Lower lobe of right lung (tissue), 2 donors: ENCODE measurements around the gene C9orf72. TPM values are rescaled to one million over a fixed set of nuclear protein-coding genes. Genes with fewer than 3 reads are reported as not detected.
A peak's percentile ranks its signal among the peaks of the same experiment; 100 is the strongest.

Experiments
- ATAC-seq, 2 donors: fragments of 200-7000 bp; cut with Tn5 transposase; one replicate each; pipeline ENCODE4 v1.9.1; 2020 to 2022; ENCODE audit warnings: mild to moderate bottlenecking in 2 of 2, moderate library complexity in 2 of 2
- DNase-seq: peaks from one replicate; pipeline ENCODE4 v3.0.0-alpha.2; 2020
- H3K27ac ChIP-seq: fragments of 200-600 bp; one replicate; pipeline ENCODE4 v1.8.0; 2022
- H3K27me3 ChIP-seq: fragments of 200-600 bp; one replicate; pipeline ENCODE4 v1.8.0; 2022; ENCODE audit warnings: low read depth
- H3K36me3 ChIP-seq: fragments of 200-600 bp; one replicate; pipeline ENCODE4 v1.8.0; 2022; ENCODE audit warnings: mild to moderate bottlenecking
- H3K4me1 ChIP-seq: fragments of 200-600 bp; one replicate; pipeline ENCODE4 v1.8.0; 2022
- H3K4me3 ChIP-seq: fragments of 200-600 bp; one replicate; pipeline ENCODE4 v1.8.0; 2022; ENCODE audit warnings: mild to moderate bottlenecking
- H3K9me3 ChIP-seq: fragments of 200-600 bp; one replicate; pipeline ENCODE4 v1.8.0; 2022
- CTCF ChIP-seq: fragments of 200-600 bp; IDR thresholded peaks from one replicate; pipeline ENCODE4 v1.8.0; 2022; ENCODE audit warnings: antibody characterized with exemption, mild to moderate bottlenecking
- intact Hi-C: fragments of 100-400 bp; cut with DNase I; formaldehyde crosslinking; loops from one replicate; pipeline ENCODE4 v1.11.0; 2022
- total RNA-seq: library from RNA; stranded (reverse); fragmentation: NEBNext Ultra II Directional; extraction: Animal tissue kit (Norgen Biotek cat#: 25700); gene quantifications from one replicate; pipeline ENCODE4 v1.2.1, GENCODE V29; 2021
- donor health status: DM: no; HTN: yes; CAD: no; lungs with severe emphysema.

C9orf72 gene
- total RNA-seq, 1 donor from 2014 or later, result 28.9 TPM

DNA sequence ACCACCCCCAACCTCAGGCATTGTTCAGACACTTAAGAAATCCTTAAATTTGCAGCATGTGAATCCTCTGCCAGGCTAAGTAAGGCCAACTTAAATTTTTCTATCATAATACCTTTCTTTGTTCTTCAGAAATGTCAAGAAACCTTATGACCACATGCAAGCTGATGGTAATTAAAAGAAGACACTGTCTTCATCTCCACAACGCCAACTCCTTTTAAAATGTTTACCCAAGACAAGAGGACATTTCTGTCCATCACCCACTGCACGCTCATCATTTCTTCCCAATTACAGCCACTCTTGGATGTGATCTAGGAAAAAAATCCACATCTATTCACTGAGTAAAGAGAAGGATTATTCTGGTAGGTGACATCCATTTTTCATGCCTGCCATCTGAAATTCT, 55.3 kb downstream of the C9orf72 start:
- no peak for TF ChIP-seq CTCF
- no peaks in the 10 kb centered on the region for H3K27me3 ChIP-seq

DNA sequence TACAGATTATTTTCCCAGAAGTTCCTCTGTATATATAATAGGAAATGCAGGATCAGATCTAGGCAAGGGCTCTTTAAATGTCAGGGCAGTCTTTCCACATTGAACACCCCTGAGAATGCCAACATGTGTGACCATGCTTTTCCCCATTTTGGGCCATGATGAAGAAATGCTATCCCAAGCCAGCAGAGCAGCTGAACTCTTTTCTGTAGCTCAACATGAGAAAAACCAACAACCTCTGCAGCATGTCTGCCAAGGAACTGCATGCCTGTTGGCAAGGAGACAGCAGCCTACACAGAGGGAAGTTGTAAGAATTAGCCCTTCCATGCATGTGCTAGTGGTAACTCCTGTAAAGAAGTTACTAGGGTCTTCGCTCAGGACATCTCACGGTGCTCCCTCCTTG, 58.7 kb downstream of the C9orf72 start:
- ATAC-seq (no peak), DNase-seq (no peak)
- intact Hi-C loops, result no loop called here
- Histone ChIP-seq H3K4me1 (peaks cover 8% of the 10 kb centered on the region), H3K27ac (no peak overlapping the region), H3K4me3 (no peak overlapping the region), H3K36me3 (no peaks in the 10 kb centered on the region), H3K9me3 (no peaks in the 10 kb centered on the region), H3K27me3 (no peaks in the 10 kb centered on the region)
- no peak for TF ChIP-seq CTCF

More for the DNA sequence above, 55.3 kb downstream of the C9orf72 start:
- no peaks in the 10 kb centered on the region for H3K36me3 ChIP-seq
- no peak overlapping the region for H3K27ac ChIP-seq
- H3K4me1 ChIP-seq, result peaks cover 8% of the 10 kb centered on the region
- no peak overlapping the region for H3K4me3 ChIP-seq
- no peaks in the 10 kb centered on the region for H3K9me3 ChIP-seq
- no peak for ATAC-seq
- intact Hi-C loops, result no loop called here
- DNase-seq, result no peak

DNA sequence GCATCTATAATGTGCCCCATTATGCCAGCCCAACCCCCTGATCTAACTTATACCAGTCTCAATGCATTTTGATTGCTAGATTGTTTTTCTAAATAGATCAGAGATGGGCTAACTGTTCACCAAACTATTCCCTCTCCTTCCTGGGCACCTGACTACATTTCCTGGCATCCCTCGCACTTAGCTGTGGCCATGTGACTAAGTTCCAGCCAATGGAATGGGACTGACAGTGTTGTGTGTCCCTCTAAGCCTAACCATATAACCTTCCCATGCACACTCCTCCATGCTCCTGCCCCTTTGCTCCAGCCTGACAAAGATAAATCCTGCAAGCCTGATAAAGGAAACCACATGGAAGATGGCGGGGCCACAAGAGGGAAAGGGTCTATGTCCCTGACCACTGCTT, 61.5 kb downstream of the C9orf72 start:
- no peak overlapping the region for H3K4me3 ChIP-seq
- H3K27me3 ChIP-seq, result no peaks in the 10 kb centered on the region
- intact Hi-C loops, result no loop called here
- no peak overlapping the region for H3K27ac ChIP-seq
- H3K9me3 ChIP-seq, result no peaks in the 10 kb centered on the region
- no peak for ATAC-seq
- TF ChIP-seq CTCF, result no peak
- DNase-seq, result no peak
- peaks cover 8% of the 10 kb centered on the region for H3K4me1 ChIP-seq
- no peaks in the 10 kb centered on the region for H3K36me3 ChIP-seq

- H3K4me3 ChIP-seq, result no peak overlapping the region
- no peak for ATAC-seq
Measured at GRCh38 chr9:27510780-27511179, 62.5 kb downstream of the C9orf72 start.

GRCh38 chr9:27506981-27507380, 66.3 kb downstream of the C9orf72 start:
- no peaks in the 10 kb centered on the region for H3K9me3 ChIP-seq
- H3K36me3 ChIP-seq, result no peaks in the 10 kb centered on the region
- intact Hi-C loops, result no loop called here
- H3K27me3 ChIP-seq, result no peaks in the 10 kb centered on the region
- H3K4me1 ChIP-seq, result no peaks in the 10 kb centered on the region
- no peak for DNase-seq
- TF ChIP-seq CTCF, result no peak
- no peak for ATAC-seq
- H3K27ac ChIP-seq, result no peak overlapping the region
- no peak overlapping the region for H3K4me3 ChIP-seq

More at GRCh38 chr9:27510780-27511179, 62.5 kb downstream of the C9orf72 start:
- Histone ChIP-seq H3K27me3 (no peaks in the 10 kb centered on the region), H3K9me3 (no peaks in the 10 kb centered on the region), H3K4me1 (peaks cover 8% of the 10 kb centered on the region), H3K36me3 (no peaks in the 10 kb centered on the region), H3K27ac (no peak overlapping the region)
- no peak for DNase-seq
- intact Hi-C loops, result no loop called here
- TF ChIP-seq CTCF, result no peak

- Histone ChIP-seq H3K4me1 (no peaks in the 10 kb centered on the region), H3K27me3 (no peaks in the 10 kb centered on the region), H3K4me3 (no peak overlapping the region), H3K36me3 (no peaks in the 10 kb centered on the region), H3K9me3 (no peaks in the 10 kb centered on the region), H3K27ac (no peak overlapping the region)
- no peak for TF ChIP-seq CTCF
- DNase-seq (no peak), ATAC-seq (peak in 1 of 2 donors; percentile 31)
- intact Hi-C loops, result no loop called here
Measured at GRCh38 chr9:27505744-27506161, 67.5 kb downstream of the C9orf72 start.
